GM12892 (cell line): ENCODE results near the gene UQCRFS1.

Experiments used
- POLR2A ChIP-seq: IDR thresholded peaks from 2 replicates; pipeline ENCODE4 v1.6.1; 2011; ENCODE audit warnings: low read depth, low read length, control low read depth
- POLR2AphosphoS5 ChIP-seq: IDR thresholded peaks from 2 replicates; pipeline ENCODE4 v1.6.1; 2011; ENCODE audit warnings: low read depth, low read length, control low read depth

DNA sequence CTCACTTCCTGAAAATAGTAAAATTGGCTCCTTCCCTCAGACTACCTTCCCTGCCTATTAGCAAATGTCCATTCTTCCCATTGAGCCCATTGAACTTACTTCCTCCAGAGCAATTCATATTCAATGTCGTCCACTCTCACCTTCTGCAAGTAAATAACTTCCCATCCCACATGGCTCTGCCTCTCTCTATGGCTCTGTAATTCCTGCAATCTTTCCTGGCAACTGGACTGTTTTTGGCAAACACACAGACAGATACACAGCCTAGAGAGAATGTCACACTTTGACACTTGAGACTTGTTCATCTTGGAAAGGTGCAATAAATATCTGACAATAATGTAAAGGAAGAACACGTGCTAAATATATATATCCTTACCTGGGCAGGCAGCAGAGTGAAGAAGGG is 18.3 kb downstream of the UQCRFS1 start:
- TF ChIP-seq POLR2AphosphoS5 (no peak), POLR2A (no peak)
